GM19035 (cell line): ENCODE measurements around the gene CBLC.
A peak's percentile ranks its signal among the peaks of the same experiment; 100 is the strongest.

Experiments
- ATAC-seq: cut with Tn5 transposase; IDR thresholded peaks from one replicate; pipeline ENCODE4 v1.9.1; 2021; ENCODE audit not compliant: unreplicated experiment

CBLC gene

DNA sequence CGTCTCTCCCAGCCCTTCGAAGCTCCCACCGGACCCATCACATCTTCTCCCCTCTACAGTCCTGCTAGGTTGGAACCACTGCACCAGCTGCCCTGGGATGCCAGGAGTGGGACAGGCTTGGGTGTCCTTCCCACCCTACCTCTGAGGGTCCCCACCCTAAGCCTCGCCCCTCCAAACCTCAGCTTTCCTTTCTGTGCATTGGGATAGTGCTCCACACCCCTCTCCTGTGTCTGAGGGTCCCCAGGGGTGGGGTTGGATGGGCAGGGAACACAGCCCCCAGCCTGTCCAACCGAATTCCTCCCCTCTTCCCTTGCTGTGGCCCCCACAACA lies 31.1 kb upstream of the CBLC start:
- no peak for ATAC-seq

- ATAC-seq = peak; percentile 30
Observed at GRCh38 chr19:44746946-44747738, 30.5 kb upstream of the CBLC start.

DNA sequence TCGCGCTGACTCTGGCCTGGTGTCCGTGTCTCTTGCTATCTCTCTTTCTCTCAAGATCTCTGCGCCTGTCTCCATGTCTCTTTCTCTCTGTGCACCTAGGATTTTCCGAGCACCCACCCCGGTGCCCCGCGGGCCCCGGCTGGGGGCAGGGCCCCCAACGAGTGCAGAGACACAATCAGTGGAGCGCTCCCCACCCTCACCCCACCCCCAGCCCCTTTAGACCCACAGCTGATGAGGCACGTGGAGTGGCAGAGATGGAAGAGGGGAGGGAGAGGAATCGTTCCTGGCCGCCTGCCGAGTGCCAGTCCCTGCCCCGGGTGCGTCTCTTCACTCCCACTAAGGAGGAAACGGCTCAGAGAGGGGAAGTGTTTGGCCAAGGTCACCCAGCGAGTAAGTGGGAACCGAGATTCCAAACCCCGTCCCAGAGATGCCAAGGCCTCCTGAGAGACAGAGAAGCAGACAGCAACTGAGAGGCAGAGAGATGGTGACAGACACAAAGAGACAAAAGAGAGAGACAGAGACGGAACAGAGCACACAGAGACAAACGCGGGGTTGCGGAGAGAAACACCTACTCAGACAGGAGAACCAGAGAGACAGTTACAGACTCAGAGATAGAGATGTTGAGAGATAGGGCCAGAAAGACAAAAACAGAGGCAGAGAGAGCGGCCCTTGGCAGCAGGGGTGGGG lies 29.8 kb upstream of the CBLC start:
- peak; percentile 8 for ATAC-seq

DNA sequence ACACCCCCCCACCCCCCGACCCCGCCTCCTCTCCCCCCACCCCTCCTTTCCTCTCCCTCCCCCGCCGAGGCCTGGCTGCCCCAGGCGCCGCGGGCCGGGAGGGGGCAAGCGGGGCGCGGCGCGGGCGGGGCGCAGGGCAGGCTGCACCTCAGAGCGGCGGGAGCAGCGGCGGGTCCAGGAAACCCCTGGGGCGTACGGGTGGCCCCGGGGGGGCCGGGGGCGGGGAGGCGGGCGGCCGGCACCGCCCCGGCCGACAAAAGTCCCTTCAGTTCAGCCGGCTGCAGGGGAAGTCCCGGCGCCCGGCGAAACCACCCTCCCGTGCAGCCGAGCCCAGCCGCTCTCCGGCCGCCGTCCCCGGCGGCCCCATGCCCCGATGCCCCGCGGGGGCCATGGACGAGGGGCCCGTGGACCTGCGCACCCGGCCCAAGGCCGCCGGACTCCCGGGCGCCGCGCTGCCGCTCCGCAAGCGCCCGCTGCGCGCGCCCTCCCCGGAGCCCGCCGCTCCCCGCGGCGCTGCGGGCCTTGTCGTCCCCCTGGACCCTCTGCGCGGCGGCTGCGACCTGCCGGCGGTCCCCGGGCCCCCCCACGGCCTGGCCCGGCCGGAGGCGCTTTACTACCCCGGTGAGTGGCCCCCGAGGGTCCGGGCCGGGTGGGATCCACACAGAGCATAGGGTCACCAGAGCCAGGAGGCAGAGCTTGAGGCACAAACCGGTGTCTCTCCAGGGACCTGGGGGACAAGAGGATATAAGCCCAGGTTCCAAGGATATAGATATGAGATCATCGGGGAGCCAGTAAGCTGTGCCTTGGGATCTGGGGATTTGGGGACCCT lies 29.1 kb upstream of the CBLC start, which contains the start of gene BCL3:
TSS of gene BCL3 (plus strand) at position 283 of the 829 bp plus-strand sequence. CDS start at position 366, 83 bp downstream.
- peak; percentile 40 for ATAC-seq

DNA sequence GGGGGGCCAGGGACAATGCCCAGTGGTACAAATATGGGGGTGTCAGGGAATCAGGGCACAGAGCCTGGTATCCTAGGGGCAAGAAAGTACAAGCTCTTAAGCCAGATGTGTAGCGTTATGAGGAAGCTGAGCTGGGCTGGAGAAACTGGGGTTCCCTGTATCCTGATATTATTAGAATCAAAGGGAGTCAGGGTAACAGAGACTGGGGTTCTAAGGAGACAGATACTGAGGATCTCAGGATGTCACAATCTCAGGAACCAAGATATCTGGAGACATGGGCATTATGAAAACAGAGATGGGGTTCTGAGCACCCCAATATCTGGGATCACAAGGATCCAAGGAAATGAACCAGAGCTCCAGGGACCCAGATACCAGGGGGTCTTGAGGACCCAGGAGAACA lies 28.4 kb upstream of the CBLC start:
- ATAC-seq = no peak

GRCh38 chr19:44749994-44750393 lies 27.7 kb upstream of the CBLC start:
- ATAC-seq = no peak

DNA sequence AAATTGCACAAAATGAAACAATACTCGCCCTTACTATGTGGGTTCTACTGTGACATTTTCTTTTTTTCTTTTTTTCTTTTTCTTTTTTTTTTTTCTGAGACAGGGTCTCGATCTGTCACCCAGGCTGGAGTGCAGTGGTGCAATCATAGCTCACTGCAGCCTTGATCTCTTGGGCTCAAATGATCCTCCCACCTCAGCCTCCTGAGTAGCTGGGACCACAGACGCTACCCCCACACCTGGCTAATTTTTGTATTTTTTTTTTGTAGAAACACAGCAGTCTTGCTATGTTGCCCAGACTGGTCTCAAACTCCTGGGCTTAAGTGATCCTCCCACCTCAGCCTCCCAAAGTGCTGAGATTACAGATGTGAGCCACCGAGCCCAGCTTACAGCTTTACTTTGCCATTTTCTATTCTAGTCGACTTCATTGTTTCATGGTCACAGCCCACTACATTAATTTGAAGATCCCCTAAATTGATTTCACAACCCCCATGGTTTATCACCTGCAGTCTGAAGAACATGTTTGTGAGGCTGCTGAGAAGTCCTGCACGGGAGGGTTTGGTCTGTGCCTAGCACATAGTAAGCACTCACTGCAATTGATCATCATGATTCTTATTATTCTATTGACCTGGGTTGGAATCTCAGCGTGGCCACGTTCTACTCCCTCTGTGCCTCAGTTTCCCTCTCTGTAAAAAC lies 25.4 kb upstream of the CBLC start:
- ATAC-seq = no peak

GRCh38 chr19:44752816-44753625 lies 24.7 kb upstream of the CBLC start:
- ATAC-seq = peak; percentile 60

DNA sequence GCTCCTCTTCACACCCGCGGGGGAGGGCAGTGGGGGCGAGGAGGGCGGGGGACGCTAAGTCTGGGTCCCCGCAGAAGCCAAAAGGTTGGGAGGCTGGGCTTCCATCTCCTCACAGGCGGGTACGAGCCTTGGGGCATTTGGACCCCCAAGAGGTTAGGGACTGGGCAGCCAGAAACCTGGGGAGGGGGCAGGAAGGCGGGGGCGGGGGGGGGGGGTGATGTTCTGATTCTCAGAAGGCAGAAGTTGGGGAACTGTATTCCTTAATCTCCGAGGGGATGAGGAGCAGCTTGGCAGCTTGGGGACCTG lies 24.1 kb upstream of the CBLC start:
- no peak for ATAC-seq

DNA sequence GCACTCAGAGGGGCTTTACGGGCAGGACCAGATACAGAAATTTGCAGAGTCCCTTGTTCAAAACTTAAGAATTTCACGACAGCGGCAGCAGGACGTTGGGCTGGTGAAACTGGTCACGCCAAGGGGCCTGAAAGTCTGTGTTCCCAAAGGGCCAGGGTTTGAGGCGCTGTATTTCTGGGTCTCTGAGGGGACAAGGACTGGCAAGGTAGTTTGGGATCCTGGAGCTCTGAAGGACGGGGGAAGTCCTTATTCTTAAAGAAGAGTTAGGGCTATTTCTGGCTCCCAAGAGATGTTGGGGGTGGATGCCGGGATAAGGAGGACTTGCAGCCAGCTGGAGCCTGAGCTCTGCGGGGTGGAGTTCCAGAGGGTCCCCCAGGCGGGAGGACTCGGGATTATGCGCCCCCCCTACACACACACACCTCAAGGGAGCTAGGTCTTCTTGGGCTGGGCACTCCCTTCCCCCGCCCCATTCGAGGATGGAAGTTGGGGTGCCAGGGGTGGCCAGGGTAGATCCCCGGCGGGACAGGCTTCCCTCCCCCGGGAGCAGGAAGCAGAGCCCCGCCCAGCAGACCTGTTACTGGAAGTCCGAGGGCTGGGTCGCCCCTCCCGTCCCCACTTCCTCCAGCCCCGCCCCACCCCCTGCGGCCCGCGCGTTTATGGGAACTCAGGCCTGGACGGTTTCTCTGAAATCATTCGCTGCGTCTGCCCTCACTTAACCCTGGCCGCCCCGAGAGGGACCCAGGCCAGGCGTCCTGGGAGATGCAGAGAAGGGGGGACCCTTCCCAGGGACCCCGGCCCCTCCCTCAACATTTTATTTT lies 23.5 kb upstream of the CBLC start:
- ATAC-seq = peak; percentile 30

GRCh38 chr19:44754750-44755080 lies 23.0 kb upstream of the CBLC start:
- ATAC-seq = no peak

DNA sequence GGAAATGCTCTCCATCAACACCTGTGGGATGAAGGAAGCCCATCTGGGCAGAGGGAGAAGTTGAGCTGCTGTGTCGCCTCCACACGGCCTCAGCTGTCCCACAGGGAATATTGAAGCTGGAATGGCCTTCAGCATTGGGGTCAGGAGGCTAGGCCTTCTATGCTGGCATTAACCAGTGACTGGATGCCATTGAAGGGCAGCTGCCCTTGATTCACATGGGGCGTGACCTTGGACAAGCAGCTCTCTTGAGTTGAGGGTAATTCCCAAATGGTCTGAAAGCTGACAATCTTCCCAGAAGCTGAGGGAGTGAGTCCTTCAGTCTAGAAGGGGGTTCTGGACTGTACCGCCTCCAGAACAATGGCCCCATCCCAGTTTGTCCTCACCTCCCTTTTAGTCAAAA lies 22.5 kb upstream of the CBLC start:
- no peak for ATAC-seq

GRCh38 chr19:44756089-44756562 lies 21.6 kb upstream of the CBLC start:
- ATAC-seq = no peak

DNA sequence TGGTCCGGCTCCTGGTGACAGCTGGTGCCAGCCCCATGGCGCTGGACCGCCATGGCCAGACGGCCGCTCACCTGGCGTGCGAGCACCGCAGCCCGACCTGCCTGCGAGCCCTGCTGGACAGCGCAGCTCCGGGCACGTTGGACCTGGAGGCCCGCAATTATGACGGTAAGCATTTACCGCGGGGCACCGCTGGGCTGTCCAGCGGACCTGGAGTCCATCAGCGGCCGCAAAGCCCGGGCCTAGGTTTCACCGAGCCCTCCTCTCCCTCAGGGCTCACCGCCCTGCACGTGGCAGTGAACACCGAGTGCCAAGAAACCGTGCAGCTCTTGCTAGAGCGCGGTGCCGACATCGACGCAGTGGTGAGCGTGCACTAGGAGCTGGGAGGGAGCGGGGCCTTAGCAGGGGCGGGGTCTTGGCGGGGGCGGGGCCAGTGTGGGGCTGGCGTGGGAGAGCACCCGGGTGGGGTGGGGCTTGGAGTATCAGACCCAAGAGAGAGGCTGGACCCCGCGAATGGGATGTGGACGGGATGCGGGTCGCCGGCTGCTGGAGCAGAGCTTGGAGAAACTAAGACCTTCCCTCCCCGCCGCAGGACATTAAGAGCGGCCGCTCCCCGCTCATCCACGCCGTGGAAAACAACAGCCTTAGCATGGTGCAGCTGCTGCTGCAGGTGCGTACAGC lies 20.5 kb upstream of the CBLC start:
- ATAC-seq = no peak

- ATAC-seq = no peak
Observed at GRCh38 chr19:44757735-44758505, 19.8 kb upstream of the CBLC start.

GRCh38 chr19:44758596-44758995 lies 19.1 kb upstream of the CBLC start:
- no peak for ATAC-seq

DNA sequence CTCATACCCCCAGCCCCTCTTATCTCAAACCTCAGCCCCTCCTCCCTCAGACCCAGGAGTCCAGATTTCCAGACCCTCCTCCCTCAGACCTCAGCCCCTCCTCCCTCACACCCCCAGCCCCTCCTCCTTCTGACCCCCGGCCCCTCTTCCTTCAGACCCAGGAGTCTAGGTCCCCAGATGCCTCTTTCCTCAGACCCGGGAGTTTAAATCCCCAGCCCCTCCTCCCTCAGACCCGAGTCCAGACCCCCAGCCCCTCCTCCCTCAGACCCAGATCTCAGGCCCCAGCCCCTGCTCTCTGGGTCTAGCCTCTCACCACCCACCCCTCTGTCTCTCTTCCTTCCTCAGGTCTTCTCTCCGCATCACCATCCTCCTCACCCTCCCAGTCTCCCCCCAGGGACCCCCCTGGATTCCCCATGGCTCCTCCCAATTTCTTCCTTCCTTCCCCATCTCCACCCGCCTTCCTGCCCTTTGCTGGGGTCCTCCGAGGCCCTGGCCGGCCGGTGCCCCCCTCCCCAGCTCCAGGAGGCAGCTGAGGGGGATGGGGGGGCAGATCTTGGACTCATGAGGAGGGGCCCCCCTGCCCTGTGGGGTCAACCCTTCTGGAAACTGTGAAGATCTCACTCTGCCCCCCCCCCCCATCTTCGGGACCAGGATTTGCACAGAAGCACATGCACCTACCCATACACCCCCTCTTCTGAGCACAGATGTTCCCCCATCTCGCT lies 18.4 kb upstream of the CBLC start:
- ATAC-seq = no peak

- ATAC-seq = no peak
Observed at GRCh38 chr19:44762038-44762437, 15.7 kb upstream of the CBLC start.
